Astrocyte (in vitro differentiated cells and primary cell): ENCODE data around the gene POU6F2.

Source experiments
- CTCF ChIP-seq: IDR thresholded peaks from 2 replicates; pipeline ENCODE4 v1.5.1; 2011; ENCODE audit warnings: low read depth, mild to moderate bottlenecking, inconsistent platforms, low read length, moderate library complexity; ENCODE audit not compliant: insufficient read depth
- EZH2 ChIP-seq: IDR thresholded peaks from 2 replicates; pipeline ENCODE4 v1.6.1; 2012; ENCODE audit warnings: mild to moderate bottlenecking, low read length, inconsistent platforms; ENCODE audit not compliant: insufficient read depth

GRCh38 chr7:39414224-39415035, 436.7 kb downstream of the POU6F2 start:
- TF ChIP-seq EZH2 = no peak
- TF ChIP-seq CTCF = no peak
